IMR-90 (cell line): ENCODE measurements around the gene IGLL1.

Source experiments
- CTCF ChIP-seq: conservative IDR thresholded peaks from 2 replicates; pipeline ENCODE4 v1.5.1; 2012; ENCODE audit warnings: mild to moderate bottlenecking, low read depth, low read length, improper control_type of control experiment
- FOS ChIP-seq: fragments of 150-350 bp; IDR thresholded peaks from 2 replicates; pipeline ENCODE4 v1.6.1; 2016; ENCODE audit warnings: low read depth, low read length
- POLR2A ChIP-seq: IDR thresholded peaks from 2 replicates; pipeline ENCODE4 v1.6.1; 2012; ENCODE audit warnings: mild to moderate bottlenecking, low read depth, low read length
- RCOR1 ChIP-seq: IDR thresholded peaks from 2 replicates; pipeline ENCODE4 v1.6.1; 2012; ENCODE audit warnings: mild to moderate bottlenecking, low read length, improper control_type of control experiment; ENCODE audit not compliant: insufficient replicate concordance

- TF ChIP-seq CTCF = peak; percentile 81
- no peak for TF ChIP-seq FOS
- no peak for TF ChIP-seq RCOR1
- no peak for TF ChIP-seq POLR2A
Observed at GRCh38 chr22:23539135-23539838, 40.8 kb downstream of the IGLL1 start.
